ENCODE measurements around the gene KXD1.
"Not testable (repeated sequence)": the region's sequence is repeated elsewhere in the genome, so short reads cannot be mapped to it uniquely, and the experiment has no call there.

KXD1 gene

DNA sequence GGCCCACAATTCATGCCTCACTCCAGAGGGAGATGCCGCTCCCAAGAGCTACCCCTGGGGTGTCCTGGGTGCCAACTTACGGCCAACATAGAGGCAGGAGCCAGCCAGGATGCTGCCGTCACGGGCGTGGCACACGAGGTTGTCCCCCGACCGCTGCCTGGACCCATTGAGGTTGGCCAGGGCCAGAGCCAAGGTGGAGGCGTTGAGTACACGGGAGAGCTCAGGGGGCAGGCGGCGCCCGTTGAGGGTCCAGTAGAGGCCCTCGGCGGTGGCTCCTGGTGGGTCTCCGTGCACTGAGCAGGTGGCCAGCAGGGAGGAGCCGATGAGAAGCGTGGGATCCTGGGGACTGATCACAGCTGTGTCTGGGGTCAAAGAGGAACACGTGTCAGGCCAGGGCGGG lies 41.8 kb downstream of the KXD1 start:
- in situ Hi-C loops (cut with MboI; ENCODE audit: low sequenced_read_pairs) = no loop called here

DNA sequence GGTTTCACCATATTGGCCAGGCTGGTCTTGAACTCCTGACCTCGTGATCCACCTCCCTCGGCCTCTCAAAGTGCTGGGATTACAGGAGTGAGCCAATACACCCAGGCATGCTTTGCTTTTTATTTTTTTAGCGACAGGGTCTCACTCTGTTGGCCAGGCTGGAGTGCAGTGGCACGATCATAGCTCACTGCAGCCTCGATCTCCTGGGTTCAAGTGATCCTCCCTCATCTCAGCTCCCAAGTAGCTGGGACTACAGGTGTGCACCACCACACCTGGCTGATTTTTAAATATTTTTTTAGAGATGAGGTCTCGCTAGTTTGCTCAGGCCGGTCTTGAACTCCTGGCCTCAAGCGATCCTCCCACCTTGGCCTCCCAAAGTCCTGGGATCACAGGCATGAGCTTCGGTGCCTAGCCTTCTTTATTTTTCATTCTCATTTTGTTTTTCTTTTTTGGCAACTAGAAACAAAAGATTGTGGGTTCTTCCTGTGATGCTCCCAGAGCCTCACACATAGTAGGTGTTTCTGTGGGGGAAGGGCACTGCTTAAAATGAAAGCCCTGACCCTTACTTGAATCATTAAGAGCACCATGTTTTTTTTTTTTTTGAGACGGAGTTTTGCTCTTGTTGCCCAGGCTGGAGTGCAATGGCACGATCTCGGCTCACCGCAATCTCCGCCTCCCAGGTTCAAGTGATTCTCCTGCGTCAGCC lies 43.2 kb downstream of the KXD1 start:
- in situ Hi-C loops (cut with MboI; ENCODE audit: low sequenced_read_pairs) = not testable (repeated sequence)

DNA sequence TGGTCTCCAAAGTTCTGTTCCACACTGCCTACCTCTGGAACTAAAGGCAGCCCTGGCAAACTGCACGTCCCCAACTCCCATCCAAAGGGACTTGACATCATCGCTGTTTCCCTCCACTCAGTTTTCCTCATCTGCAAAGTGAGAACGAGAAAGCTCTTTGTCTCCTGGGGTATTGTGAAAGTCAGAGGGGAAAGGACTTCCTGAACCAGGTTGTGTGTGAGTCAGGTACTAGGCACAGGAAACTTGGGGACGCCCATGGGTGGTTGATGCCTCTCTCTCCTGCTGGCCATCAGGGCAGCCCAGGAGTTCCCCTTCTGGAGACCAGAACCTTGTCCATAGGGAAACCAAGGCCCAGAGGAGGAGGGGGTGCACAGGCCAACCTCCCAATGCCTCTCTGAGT lies 44.2 kb downstream of the KXD1 start:
- in situ Hi-C loops (cut with MboI; ENCODE audit: low sequenced_read_pairs) = no loop called here

DNA sequence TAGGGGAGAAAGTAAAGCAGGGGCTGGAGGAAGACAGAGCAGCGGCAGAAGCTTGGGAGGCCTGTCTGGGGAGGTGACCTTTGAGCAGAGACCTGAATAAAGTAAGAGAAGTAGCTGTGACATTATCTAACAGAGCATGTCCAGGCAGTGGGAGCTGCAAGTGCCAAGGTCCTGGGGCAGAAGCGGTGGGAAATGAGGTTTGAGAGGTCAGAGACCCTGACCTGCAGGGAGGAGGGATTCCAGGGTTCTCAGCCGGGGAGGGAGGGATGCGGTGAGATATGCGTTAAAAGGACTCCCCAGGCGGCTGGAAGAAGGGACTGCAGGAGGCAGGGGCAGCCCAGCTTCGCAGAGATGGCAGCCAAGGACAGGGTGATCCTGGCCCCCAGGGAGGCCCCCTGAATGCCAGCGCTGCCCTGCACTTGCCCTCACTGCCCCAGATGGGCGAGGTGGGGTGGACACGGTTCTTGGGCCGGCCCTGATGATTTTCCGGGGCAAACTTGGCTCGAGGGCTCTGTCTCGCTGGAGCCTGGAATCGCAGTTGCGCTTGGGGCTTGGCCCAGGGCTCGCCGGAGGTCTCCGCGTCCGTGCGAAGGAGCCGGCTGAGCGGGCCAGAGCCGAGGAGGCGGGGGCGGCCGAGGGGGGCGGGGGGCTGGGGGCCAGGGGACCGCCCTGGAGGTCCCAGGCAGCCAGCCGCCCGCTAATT lies 45.7 kb downstream of the KXD1 start:
- in situ Hi-C loops (cut with MboI; ENCODE audit: low sequenced_read_pairs) = no loop called here

DNA sequence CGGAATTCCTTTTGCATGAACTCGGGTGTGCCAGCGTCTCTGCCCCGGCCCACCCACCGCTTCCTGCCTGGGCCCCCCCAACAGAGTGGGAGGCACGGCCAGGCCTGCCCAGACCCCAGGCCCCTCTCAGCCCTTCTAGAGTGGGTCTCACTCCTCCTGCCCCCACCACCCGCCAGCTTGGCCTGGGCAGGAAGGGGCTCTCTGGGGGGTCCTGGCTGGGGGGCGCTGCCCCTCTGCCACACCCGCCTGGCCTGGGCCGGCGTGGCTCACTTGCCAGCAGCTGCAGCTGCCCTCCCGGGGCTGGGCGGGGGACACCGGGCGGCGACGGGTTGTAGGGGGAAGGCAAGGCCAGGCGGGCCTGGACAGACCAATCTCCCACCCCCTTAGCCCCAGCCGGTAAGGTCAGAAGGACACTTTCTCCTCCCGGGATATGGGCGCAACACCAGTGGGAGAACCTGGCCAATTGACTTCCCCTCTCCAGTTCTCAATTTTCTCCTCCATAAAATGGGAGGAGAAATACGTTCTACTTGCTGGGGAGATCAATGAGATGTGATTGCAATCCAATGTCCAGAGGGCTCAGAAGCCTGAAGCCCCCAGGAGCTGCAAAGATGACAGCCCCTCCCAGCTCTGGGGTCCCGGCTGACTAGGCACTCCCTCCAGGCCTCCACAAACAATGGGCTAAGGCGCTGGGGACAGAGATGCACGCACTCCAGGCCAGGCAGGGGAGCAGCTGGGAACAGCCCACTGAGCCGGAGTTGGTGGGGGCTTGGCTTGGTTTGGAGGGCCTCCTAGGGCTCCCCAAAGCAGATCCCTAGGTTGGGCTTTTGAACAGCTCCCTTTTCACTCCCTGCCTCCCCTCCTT lies 46.5 kb downstream of the KXD1 start:
- in situ Hi-C loops (cut with MboI; ENCODE audit: low sequenced_read_pairs) = no loop called here

DNA sequence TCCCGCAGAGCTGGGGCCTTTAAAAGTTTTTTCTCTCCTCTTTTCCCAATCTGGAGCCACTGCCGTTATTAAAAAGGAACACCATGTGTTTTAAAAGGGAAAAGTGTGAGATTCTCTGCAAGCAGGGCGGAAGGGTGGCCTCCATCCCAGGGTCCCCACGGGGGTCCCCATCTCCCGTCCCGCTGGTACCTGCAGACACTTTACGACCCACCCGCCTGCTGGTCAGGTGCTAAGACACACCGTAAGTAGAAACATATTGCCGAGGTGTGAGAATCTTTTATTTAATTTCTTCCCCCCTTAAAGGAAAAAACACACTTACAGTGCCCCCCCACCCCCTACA lies 47.1 kb downstream of the KXD1 start:
- in situ Hi-C loops (cut with MboI; ENCODE audit: low sequenced_read_pairs) = no loop called here

DNA sequence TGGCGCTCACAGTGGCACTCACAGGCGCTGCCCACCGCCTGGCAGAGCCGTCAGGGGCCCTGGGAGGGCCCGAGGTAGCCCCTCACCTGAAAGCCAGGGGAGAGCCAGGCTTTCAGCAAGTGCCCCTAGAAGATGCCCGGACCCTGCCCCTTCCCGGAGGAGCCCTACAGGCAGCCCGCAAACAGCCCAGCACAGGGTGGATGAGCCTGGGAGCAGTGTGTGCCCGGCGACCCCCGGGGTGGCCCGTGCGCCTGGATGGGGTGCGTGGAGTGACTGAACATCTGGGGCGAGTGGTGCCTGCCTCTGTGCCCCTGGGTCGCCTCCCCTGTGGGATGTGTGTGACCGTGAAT lies 47.5 kb downstream of the KXD1 start:
- in situ Hi-C loops (cut with MboI; ENCODE audit: low sequenced_read_pairs) = no loop called here

DNA sequence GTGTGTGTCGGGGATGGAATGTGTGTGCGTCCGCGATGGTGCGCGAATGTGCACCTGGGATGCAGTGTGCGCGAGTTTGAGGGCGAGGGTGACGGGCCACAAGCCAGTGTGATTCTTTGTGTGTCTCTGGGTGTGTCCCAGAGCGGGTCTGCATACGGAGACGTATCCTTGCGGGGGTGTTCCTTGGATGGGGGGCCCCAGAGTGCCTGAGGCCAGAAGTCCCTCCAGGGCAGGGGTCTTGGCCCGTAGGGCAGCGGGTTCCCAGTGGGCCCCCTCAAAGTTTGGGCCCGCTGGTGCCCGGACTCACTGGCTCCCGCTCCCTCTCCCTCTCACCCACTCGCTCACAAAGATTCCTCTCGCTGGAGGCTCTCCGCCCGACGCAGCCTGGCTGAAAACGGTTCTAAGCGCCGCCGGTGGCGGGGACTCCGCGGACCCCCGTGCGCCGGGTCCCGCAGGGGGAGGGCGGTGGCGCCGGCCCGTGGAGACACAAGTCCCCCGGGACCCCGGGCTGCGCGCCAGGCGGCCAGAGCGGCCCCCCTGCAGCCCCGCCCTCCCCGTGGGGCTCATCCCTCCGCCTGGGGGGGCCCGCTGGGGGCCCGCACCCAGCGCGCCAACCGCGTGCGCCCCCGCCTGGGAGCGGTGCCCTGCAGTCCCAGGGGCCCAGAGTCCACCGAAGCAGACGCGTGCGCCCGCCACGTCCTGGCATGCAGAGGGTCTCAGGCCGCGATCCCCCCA lies 48.0 kb downstream of the KXD1 start:
- in situ Hi-C loops (cut with MboI; ENCODE audit: low sequenced_read_pairs) = no loop called here

DNA sequence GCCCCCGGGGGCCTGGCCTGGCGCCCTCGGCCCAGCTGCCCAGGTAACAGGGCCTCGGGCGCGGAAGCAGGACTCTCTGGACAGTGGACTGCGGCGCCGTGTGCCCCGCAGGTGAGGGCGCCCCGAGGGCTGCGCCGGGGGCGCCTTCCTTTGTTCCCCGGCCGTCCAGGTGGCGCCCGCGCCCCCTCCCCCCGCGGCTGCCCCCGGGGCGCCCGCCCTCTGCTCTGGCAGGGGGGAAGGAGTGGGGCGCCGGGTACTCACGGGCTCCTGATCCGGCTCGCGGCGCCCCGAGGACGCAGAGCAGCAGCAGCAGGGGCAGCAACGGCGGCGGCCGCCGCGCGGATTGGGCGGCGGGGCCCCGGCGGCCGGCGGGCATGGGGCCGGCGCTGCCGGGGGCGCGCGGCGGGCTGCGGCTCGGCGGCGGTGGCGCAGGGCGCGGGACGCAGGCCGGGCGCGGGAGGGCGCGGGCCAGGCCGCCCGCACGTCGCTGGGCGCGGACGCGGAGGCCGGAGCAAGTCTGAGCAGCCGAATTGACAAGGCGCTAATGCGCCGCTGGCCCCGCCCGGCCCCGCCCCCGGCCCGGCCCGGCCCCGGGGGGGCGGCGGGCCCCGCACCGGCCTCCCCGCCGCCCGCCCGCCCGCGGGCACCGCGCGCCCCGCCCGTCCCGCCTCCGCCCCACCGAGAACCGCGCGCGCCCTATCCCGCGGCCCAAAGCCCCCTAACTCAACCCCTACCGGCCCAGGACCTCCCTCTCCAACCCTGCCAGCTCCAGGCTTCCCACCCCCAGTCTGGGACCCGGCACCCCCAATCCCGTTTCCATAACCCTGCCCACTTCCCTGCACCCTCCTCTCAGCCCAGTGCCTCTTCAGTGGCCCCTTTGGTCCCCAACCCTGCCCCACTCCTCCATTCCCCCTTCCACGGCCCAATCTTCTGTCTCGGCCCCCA lies 48.9 kb downstream of the KXD1 start, which contains the start of gene CRLF1:
TSS of gene CRLF1 (minus strand) at position 519 of the 945 bp plus-strand sequence. CDS start at position 376, 143 bp downstream.
- in situ Hi-C loops (cut with MboI; ENCODE audit: low sequenced_read_pairs) = no loop called here

DNA sequence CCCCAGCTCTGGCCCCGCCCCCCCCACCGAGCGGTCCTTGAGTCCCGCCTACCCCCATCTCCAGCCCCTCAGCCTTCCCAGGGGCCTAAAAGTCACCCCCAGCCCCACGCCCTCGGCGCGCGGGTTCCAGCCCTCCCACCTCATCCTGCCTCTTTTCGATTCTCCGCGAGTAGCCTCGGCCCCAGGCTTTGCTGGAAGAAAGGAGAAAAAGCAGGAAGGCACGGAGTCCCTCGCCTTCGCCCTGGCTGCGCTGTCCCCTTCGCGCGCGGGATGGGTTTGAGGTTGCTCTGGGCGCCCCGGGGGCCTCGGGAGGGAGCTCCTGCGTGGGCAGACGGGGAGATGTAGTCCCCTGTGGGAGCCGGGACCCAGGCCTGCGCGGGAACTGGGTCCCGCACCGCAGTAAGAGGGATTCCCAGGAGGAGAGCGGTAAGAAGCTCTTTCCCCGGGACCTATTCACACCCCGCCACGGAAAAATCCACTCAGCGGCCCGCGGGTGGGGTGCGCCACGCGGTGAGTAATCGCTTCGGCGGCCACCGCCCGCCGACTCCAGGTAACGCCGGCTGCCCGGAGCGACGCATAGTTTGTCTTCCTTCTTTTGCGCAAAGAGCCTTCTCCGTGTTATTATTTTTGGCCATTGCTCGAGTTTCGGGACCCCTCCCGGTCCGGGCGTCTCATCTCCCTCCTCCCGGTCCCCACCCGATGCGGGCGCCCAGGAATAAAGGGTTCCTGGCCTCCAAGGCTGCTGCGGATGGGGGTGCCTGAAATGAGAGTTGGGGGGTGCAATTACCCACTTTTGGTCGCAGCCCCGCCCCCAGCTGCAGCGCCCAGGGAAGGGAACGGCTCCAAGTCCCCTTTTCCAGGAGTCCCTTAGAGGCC lies 49.8 kb downstream of the KXD1 start:
- in situ Hi-C loops (cut with MboI; ENCODE audit: low sequenced_read_pairs) = no loop called here

DNA sequence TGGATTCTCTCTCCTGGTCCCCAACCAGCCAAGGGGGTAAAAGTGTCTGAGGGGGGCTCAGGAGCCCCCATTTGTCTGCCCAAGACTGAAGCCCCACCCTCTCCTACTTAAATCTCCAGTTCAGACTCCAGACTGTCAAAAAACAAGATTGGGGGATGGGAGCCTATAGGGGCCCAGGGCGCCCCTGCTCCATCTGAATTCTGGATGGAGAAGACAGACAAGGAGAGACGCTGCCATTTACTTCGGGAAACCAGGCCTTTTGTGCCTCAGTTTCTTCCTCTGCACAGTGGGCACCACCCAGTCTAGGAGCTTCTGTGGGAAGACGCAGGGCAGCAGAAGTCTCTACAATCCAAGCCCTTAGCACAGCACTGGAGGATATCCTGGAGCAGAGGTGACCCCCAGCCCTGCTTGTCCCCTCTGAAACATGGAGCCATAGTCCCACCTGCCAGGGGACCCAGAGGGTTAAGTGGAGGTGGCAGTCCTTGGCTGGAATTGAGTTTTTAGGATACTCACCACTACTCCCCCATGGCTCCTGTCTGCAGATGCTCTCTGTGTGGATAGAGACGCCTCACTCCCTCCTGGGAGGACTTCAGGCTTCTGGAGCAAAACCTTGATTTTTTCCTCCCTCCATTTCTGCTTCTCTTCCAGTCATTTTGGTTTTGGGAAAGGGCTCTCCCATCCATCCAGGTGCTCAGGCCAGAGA lies 50.6 kb downstream of the KXD1 start:
- in situ Hi-C loops (cut with MboI; ENCODE audit: low sequenced_read_pairs) = no loop called here

DNA sequence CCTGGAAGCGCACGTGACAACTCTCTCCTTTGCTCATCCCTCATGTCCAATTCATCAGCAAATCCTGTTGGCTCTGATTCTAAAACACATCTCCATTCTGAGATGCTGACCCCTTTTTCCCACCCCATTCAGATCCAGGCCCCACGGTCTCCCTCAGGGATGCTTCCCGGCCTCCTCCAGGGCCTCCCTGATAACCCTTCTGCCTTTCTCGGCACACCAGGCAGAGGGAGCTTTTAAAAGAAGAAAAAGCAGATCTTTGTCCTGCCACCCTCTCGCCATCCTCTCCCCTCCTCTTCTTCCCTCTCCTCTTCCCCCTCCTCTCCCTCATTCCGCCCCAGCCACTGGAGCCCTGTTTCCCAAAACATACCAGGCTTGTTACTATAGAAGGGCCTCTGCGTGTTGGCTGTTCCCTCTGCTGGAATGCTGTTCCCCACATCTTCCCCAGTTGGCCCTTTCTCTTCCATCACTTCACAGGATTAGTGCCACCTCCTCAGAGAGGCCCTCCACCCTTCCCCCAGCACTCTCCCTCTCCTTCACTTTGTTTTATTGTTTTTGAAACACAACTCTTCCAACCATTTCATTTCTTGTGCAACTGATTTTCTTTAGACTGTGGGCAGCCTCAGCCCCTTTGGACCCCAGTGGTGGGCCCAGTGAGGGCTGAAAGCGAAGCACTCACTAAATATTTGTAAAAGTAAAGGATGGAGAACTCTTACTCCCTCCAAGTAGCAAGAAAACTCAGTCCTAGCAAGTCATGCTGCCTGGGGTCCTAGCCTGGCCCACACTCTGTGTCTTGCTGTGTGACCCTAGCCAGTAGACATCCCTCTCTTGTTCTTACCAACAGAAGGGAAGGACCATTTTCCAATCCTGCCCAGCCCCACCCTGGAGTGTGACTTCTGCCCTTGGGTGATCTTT lies 51.4 kb downstream of the KXD1 start:
- in situ Hi-C loops (cut with MboI; ENCODE audit: low sequenced_read_pairs) = no loop called here

DNA sequence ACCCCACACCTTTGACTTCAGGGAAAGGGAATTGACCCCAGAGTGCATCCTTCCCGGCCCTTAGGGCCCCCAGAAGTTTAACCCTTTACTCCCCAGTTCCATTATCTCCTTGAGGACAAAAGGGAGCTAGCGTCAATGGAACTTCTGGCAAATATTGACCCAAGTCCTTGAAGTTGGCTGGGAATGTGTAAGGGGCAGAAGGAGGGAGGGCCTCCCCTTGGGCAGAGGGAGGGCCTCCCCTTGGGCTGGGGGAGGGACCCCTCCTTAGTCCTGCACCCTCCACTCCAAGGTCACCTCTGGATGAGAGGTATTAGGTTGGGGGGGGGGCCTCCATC lies 52.0 kb downstream of the KXD1 start:
- in situ Hi-C loops (cut with MboI; ENCODE audit: low sequenced_read_pairs) = no loop called here

DNA sequence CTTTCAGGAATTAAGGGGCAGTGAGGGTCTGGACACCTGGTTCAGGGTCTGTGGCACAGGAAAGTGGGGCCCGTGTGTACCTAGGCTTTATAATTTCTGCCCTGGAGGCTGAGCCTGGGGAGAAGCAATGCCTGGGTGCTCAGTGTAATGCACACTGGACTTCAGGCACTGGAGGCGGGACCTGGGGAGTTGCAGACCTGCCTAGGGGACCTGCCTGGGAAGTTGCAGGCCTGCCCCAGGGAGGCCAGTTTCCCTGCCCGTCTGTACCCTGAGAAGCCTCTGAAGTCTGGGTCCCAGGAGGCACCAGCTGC lies 52.5 kb downstream of the KXD1 start:
- in situ Hi-C loops (cut with MboI; ENCODE audit: low sequenced_read_pairs) = no loop called here

DNA sequence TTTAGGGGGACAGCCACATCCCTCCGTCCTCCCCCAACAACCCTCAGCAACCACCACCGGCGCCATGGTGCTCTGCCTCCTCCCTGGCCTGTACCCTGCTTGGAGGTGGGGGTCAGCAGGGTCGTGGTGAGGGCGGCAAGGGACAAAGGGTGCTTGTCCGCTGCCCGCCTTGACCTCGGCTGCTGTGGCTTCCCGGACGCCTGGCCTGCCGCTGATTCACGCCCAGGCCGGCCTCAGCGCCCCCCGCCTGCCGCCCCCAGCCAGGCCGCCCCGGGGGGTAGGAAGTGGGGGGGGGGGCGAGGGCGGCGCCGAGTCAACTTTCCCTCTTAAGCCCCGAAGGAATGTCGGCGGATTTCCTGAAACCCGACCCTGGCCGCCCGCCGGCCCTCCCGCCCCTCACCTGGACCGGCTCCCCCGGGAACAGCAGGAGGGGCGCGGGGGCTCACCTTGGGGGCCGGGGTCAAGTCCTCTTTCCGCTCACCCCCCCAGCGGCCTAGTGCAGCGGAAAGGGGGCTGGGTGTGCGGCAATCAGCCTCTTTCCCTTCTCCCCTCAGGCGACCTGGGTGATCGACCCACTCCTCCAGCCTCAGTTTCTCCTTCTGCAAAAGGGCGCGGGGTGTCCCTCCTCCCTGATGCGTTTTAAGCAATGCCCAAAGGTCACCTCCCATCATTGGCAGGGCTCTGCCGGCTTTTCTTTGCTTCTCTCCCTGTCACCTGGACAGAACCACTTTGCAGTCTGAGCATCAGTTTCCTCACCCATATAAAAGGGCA lies 53.1 kb downstream of the KXD1 start:
- in situ Hi-C loops (cut with MboI; ENCODE audit: low sequenced_read_pairs) = no loop called here

DNA sequence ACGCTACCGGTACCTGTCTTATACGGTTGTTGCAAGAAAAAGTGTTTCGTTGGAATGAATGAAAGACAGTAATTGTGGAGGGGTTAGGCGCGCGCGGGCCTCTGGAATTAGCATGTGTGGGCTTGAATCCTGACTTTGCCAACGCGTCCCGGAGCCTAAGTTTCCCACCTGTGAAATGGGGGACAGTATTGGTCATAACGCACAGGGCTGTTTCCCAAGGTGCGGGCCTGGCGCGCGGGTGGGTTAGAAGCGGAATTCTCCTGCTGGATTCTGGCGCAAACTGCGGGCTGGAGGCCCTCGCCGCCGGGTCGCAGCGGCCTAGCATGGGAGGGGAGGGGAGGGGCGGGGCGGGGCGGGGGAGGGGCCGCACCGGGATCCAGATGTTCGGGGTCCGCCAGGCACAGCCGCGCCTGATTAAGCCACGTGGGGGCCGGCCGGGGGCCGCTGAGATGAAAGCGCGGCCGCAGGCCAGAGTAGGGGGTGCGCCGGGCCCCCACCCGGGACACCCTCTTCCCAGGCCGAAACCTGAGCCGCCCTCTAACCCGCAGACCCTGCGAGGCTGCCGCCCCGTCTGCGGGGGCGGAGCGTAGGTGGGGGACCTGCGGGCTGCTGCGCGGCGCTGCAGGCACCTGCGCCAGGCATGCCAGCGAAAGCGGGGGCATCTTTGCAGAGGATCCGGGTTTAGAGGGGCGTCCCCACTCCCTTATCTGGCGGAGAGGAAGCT lies 53.8 kb downstream of the KXD1 start:
- in situ Hi-C loops (cut with MboI; ENCODE audit: low sequenced_read_pairs) = no loop called here
